Ishikawa (cell line): ENCODE data around the gene CAMTA1.

Source experiments
- CREB1 ChIP-seq: IDR thresholded peaks from 2 replicates; pipeline ENCODE4 v1.6.1; 2012; ENCODE audit warnings: low read depth
- EGR1 ChIP-seq: IDR thresholded peaks from 2 replicates; pipeline ENCODE4 v1.6.1; 2012
- EP300 ChIP-seq: IDR thresholded peaks from 2 replicates; pipeline ENCODE4 v1.6.1; 2012; ENCODE audit warnings: borderline replicate concordance
- MAX ChIP-seq: IDR thresholded peaks from 2 replicates; pipeline ENCODE4 v1.6.1; 2012
- REST ChIP-seq: IDR thresholded peaks from 2 replicates; pipeline ENCODE4 v1.6.1; 2012; ENCODE audit warnings: low read depth, mild to moderate bottlenecking
- TAF1 ChIP-seq: IDR thresholded peaks from 2 replicates; pipeline ENCODE4 v1.6.1; 2012; ENCODE audit warnings: low read depth, mild to moderate bottlenecking
- YY1 ChIP-seq: IDR thresholded peaks from 2 replicates; pipeline ENCODE4 v1.6.1; 2012; ENCODE audit warnings: low read depth

GRCh38 chr1:6911021-6911941 lies 126.0 kb downstream of the CAMTA1 start:
- no peak for TF ChIP-seq EP300
- TF ChIP-seq CREB1, result no peak
- TF ChIP-seq MAX, result no peak
- TF ChIP-seq TAF1, result no peak
- TF ChIP-seq EGR1, result no peak
- TF ChIP-seq REST, result no peak
- no peak for TF ChIP-seq YY1
